NCI-H2107 (cell line): ENCODE data around the gene C1orf210.

Experiments
- DNase-seq: peaks from one replicate; lab custom pipeline; 2025; lab: John Stamatoyannopoulos, UW

C1orf210 gene

GRCh38 chr1:43294761-43295160 lies 9.4 kb upstream of the C1orf210 start:
- no peak for DNase-seq

DNA sequence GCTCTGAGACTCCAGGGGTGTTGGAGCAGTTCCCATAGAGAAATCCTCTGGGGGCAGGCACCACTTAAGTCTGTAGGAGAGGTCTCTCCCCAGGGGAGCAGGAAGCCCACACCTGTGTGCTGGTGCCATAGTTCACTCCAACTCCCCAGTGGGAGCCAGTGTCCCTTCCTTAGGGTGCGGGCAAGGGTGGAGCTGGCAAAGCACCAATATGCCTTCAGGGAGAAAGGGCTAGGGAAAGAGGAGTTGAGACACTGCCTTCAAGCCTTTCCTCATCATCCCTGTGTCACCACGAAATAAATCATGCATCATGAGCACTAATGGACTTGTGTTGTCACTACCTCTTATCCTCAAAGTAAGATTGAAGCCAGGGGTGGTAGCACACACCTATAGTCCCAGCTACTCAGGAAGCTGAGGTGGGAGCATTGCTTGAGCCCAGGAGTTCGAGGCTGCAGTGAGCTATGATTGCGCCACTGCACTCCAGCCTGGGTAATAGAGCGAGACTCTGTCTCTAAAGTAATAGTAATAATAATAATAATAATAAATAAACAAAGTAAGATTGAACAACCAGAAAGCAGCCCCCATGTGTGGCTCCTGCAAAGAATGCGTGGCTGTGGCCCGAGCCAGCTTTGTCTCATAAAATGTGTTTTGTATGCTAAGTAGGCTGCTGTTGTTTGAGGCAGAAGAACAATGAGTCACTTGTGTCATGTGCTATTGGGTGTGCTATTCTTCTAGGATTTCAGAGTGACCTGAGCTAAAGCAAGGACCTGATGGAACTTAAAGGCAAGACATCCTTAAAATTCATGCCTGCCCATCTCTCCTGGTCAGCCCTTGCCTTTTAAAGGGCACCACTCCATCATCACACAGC lies 8.7 kb upstream of the C1orf210 start:
- DNase-seq = no peak

- DNase-seq = no peak
Observed at GRCh38 chr1:43293176-43293575, 7.8 kb upstream of the C1orf210 start.

DNA sequence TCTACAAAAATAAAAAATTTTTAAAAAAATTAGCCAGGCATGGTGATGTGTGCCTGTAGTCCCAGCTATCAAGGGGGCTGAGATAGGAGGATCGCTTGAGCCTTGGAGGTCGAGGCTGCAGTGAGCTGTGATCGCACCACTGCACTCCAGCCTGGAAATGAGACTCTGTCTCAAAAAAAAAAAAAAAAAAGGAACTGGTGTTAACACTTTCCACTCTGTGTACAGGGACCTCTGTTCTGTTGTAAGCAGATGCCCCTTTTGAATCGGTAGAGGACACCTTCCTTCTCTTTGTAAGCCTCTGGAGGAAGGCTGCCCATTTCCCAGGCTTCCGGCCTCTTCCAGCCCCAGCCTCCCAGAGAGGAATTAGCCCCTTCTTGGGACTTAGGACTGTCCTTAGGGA lies 7.3 kb upstream of the C1orf210 start:
- DNase-seq = no peak

GRCh38 chr1:43292216-43292615 lies 6.8 kb upstream of the C1orf210 start:
- DNase-seq = no peak

GRCh38 chr1:43288785-43289706 lies 3.7 kb upstream of the C1orf210 start:
- no peak for DNase-seq

- no peak for DNase-seq
Observed at GRCh38 chr1:43288058-43288784, 2.8 kb upstream of the C1orf210 start.

DNA sequence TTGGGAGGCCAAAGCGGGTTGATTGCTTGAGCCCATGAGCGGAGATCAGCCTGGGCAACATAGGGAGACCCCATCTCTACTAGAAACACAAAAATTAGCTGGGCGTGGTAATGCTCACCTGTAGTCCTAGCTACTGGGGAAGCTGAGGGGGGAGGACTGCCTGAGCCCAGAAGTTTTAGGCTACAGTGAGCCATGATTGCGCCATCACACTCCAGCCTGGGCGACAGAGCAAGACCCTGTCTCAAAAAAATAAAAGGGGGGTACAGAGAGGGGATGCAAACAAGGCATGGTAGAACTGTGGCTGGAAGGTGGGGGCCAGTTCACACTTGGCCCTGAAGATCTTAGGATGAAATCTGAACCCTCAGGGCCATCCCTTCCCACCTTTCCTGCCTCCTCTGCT lies 1.2 kb upstream of the C1orf210 start:
- DNase-seq = no peak

GRCh38 chr1:43286115-43286514 lies 734 bp upstream of the C1orf210 start:
- no peak for DNase-seq

GRCh38 chr1:43284546-43285110 lies 753 bp downstream of the C1orf210 start:
- no peak for DNase-seq

GRCh38 chr1:43284065-43284464 lies 1.3 kb downstream of the C1orf210 start:
- DNase-seq = no peak

- DNase-seq = no peak
Observed at GRCh38 chr1:43282220-43283195, 2.9 kb downstream of the C1orf210 start.

DNA sequence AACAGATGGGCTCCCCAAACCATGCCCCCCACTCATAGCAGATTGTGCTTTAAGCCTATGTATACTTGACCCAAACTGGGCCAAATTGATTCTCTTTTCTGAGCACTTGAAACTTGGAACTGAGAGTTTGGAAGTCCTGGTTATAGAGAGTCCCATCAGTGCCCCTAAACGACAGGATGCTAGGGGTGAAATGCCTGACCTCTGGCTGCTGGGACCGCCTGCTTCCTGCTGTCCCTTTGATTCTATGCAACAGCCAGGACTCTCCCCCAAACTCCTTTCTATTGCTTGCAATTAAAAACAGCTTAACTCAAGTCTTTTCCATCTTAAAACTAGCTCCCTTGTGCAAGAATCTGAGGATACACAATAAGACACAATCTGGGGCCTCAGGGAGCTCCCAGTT lies 4.7 kb downstream of the C1orf210 start:
- DNase-seq = no peak

- no peak for DNase-seq
Observed at GRCh38 chr1:43279666-43280065, 5.7 kb downstream of the C1orf210 start.

- DNase-seq = no peak
Observed at GRCh38 chr1:43279161-43279560, 6.2 kb downstream of the C1orf210 start.

DNA sequence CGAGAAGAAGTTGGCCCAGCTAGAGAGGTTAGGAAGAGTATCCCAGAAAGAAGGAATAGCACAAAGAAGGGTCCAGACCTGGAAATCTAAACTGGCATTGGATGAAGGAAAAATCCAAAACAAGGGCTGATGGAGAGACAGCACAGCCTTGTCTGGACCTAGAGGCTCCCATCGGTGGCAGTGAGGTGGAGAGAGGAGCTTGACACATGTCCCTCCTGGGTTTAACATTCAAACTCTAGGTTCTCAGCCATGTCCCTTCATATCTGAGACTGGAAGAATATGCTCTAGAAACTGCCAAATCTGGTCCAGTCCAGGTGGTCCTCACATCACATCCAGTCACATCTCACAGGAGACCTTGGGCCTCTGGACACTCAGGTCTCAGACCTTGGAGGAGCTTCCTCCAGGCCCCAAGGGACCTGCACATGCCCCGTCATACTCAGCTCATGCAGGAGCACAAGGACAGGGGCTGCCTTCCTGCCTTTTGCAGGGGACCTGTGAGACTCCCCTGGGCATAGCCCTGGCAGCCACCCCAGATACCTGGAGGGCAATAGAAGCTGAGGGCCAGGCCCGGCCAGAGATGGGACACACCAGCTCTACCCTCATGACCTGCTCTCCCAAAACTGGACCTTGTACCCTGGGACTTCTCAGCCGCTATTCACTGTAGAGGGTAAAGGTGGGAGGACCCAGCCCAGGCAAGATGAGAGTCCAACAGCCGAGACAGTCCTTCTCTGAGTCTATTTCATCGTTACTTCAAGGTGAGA lies 8.1 kb downstream of the C1orf210 start:
- no peak for DNase-seq

- no peak for DNase-seq
Observed at GRCh38 chr1:43276673-43277072, 8.7 kb downstream of the C1orf210 start.

DNA sequence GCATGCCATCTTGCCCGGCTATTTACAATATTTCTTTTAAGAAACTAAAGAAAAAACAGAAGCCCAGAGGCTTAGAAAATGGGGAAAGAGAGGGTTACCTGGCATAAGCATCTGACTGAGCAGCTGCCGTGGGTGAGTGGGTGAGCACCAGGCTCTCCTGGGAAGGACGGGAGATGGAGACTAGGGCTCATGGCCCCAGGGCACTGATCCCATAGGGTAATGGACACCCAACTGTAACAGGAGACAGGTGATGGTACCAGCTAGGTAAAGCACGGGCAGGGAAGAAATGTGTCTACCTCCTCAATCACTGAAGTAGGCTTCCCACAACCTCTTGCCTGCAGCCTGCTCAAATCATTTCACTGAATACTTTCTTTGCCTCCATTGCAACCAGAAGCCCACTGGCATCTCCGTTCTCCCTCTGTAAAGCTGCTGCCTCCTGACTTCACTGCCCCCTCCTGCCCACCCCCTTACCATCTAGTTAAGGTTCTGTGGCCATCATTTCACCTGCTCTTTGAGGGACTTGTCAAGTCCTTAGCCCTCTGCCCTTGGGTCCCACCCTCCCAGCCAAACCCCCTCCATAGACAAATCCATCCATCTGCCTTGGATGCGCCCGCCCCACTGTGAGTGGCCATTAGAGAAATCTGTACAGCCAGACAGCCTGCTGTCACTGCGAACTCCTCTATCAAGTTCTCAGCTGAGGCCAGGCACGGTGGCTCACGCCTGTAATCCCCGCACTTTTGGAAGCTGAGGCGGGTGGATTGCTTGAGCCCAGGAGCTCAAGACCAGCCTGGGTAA lies 9.4 kb downstream of the C1orf210 start:
- no peak for DNase-seq

DNA sequence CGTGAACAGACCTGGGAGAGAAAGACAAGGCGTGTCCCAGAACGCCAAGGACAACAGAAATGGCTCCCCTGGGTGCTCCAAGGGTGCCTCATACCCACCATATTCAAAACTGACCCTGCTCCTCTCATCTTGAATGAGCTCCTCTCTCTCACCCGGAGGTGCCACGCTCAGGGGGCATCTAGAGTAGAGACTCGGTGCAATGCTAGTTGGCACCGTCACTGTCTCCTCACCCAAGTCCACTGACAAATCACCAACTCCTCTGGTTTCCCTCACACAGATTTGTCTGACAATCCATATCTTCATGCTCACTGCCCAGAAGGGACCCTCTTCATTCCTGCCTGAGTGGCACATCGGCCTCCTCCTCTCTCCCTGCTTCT lies 10.6 kb downstream of the C1orf210 start:
- no peak for DNase-seq
